HepG2 (cell line): ENCODE results near the gene PLCL2. TPM values are rescaled to one million over a fixed set of nuclear protein-coding genes. Genes with fewer than 3 reads are reported as not detected.
A peak's percentile ranks its signal among the peaks of the same experiment; 100 is the strongest.

ENCODE experiments used
- ATAC-seq: fragments of 200-7000 bp; cut with Tn5 transposase; 3 replicates; pipeline ENCODE4 v1.9.1; 2020; ENCODE audit warnings: mild to moderate bottlenecking, moderate library complexity
- BruUV-seq: library from RNA; stranded (reverse); fragments of 400-500 nt; replicated peaks from 2 replicates; lab custom pipeline; 2021; lab: Mats Ljungman, UMichigan
- CTCF ChIA-PET: fragments of 300-600 bp; formaldehyde crosslinking; extraction: SDS; loops from one replicate; lab custom pipeline; 2021; ENCODE audit warnings: low total read pairs, inconsistent platforms, low intra/inter-chr PET ratio; lab: Yijun Ruan, JAX
- POLR2A ChIA-PET: fragments of 350-600 bp; sonication (Branson Sonifier 250); formaldehyde crosslinking; loops from one replicate; lab custom pipeline; 2020; ENCODE audit warnings: antibody characterized with exemption, inconsistent platforms; lab: Yijun Ruan, JAX
- DNase-seq: peaks from one replicate; pipeline ENCODE4 v3.0.0-alpha.2; 2015; ENCODE audit warnings: low spot score
- FAIRE-seq: peaks from 3 replicates; lab custom pipeline; 2011; peaks lifted over from hg19 to GRCh38; lab: Jason Lieb, UNC
- H2AFZ ChIP-seq: one replicate; pipeline ENCODE4 v1.6.1; 2011; ENCODE audit warnings: low read length, inconsistent platforms
- H3K27ac ChIP-seq: fragments of 300-600 bp; 3 replicates; pipeline ENCODE4 v1.8.0; 2011; ENCODE audit warnings: mixed run types, mild to moderate bottlenecking, mixed read lengths, low read length, inconsistent platforms; ENCODE audit not compliant: insufficient read depth; ENCODE audit errors: extremely low read length
- H3K27me3 ChIP-seq, 2 experiments: fragments of 200-600 bp in 1 of 2; 2 replicates in 1 of 2; 3 replicates in 1 of 2; pipeline versions ENCODE4 v1.6.0 to v1.8.0; 2011; ENCODE audit warnings: low read length in 2 of 2, mild to moderate bottlenecking in 2 of 2, moderate library complexity in 2 of 2, inconsistent platforms in 1 of 2; ENCODE audit not compliant: insufficient read depth in 2 of 2, control insufficient read depth in 1 of 2
- H3K36me3 ChIP-seq, 2 experiments: fragments of 200-600 bp in 1 of 2; replicated peaks in 1 of 2; 2 replicates in 1 of 2; 3 replicates in 1 of 2; pipeline versions ENCODE4 v1.5.1 to v1.8.0; 2011; ENCODE audit warnings: low read length in 2 of 2, inconsistent platforms in 1 of 2; ENCODE audit not compliant: insufficient read depth in 2 of 2, control insufficient read depth in 1 of 2
- H3K4me1 ChIP-seq: 2 replicates; pipeline ENCODE4 v1.5.1; 2012; ENCODE audit warnings: low read length, inconsistent platforms; ENCODE audit not compliant: insufficient read depth
- H3K4me2 ChIP-seq: 2 replicates; pipeline ENCODE4 v1.6.0; 2011; ENCODE audit warnings: low read depth, low read length, inconsistent platforms
- H3K4me3 ChIP-seq, 3 experiments: fragments of 200-600 bp in 1 of 3; sonication (generic), shearing (Covaris generic) in 1 of 3; replicated peaks in 1 of 3; 2 replicates each; pipeline ENCODE4 v1.5.1; 2011 to 2016; ENCODE audit warnings: low read length in 3 of 3, inconsistent platforms in 2 of 3, low read depth in 2 of 3, mild to moderate bottlenecking in 2 of 3, control low read depth in 1 of 3, mixed read lengths in 1 of 3; ENCODE audit not compliant: insufficient read depth in 1 of 3
- H3K79me2 ChIP-seq: one replicate; pipeline ENCODE4 v1.6.1; 2011; ENCODE audit warnings: low read length, inconsistent platforms; ENCODE audit not compliant: insufficient read depth
- H3K9ac ChIP-seq: 2 replicates; pipeline ENCODE4 v1.6.0; 2011; ENCODE audit warnings: mild to moderate bottlenecking, low read depth, low read length, inconsistent platforms; ENCODE audit not compliant: insufficient read depth
- H3K9me3 ChIP-seq: 2 replicates; pipeline ENCODE4 v1.5.1; 2012; ENCODE audit warnings: mild to moderate bottlenecking, low read length
- H4K20me1 ChIP-seq: 2 replicates; pipeline ENCODE4 v1.6.0; 2011; ENCODE audit warnings: inconsistent platforms, mild to moderate bottlenecking, low read length, moderate library complexity; ENCODE audit not compliant: insufficient read depth
- GTF3A ChIP-seq: sonication (generic); formaldehyde crosslinking; conservative IDR thresholded peaks from 2 replicates; pipeline ENCODE4 v1.4.0; 2020; ENCODE audit warnings: mild to moderate bottlenecking, missing genetic modification reagents
- HNRNPL ChIP-seq: fragments of 200-400 bp; formaldehyde crosslinking; IDR thresholded peaks from 2 replicates; pipeline ENCODE4 v1.6.1; 2017; ENCODE audit warnings: mild to moderate bottlenecking, low read depth, low read length
- IRX3 ChIP-seq: sonication (generic); formaldehyde crosslinking; IDR thresholded peaks from 2 replicates; pipeline ENCODE4 v1.8.1; 2023; ENCODE audit warnings: mild to moderate bottlenecking, low read depth, missing genetic modification reagents, borderline replicate concordance
- MAFG ChIP-seq: sonication (generic); formaldehyde crosslinking; IDR thresholded peaks from 2 replicates; pipeline ENCODE4 v1.5.1; 2020; ENCODE audit warnings: mild to moderate bottlenecking, missing genetic modification reagents
- MEF2D ChIP-seq: sonication (generic); formaldehyde crosslinking; IDR thresholded peaks from 2 replicates; pipeline ENCODE4 v1.5.1; 2020; ENCODE audit warnings: mild to moderate bottlenecking, missing genetic modification reagents
- SOX5 ChIP-seq: IDR thresholded peaks from 2 replicates; pipeline ENCODE4 v1.6.1; 2016; ENCODE audit warnings: borderline replicate concordance
- YY1 ChIP-seq: IDR thresholded peaks from 2 replicates; pipeline ENCODE4 v1.6.1; 2011; ENCODE audit warnings: low read length, low read depth, moderate library complexity, mild to moderate bottlenecking; ENCODE audit not compliant: insufficient read depth, insufficient replicate concordance
- ZNF224 ChIP-seq: sonication (generic); formaldehyde crosslinking; IDR thresholded peaks from 2 replicates; pipeline ENCODE4 v1.5.0; 2020; ENCODE audit warnings: mild to moderate bottlenecking, missing genetic modification reagents
- ZNF570 ChIP-seq: sonication (generic); formaldehyde crosslinking; IDR thresholded peaks from 2 replicates; pipeline ENCODE4 v1.4.0; 2020; ENCODE audit warnings: mild to moderate bottlenecking, missing genetic modification reagents, borderline replicate concordance
- ZNF614 ChIP-seq: IDR thresholded peaks from 2 replicates; pipeline ENCODE4 v1.6.1; 2018; ENCODE audit warnings: missing biosample characterization, missing genetic modification reagents, inconsistent platforms, borderline replicate concordance
- WGBS: methylation state at CpG from one replicate; pipeline ENCODE4 v1.1.6; 2017; ENCODE audit warnings: low lambda C conversion rate; 5-methylcytosine and 5-hydroxymethylcytosine counted together
- in situ Hi-C: cut with HindIII; loops from 2 replicates; pipeline ENCODE4 v1.10.0; 2017; ENCODE audit warnings: low pct_unique_long_range_greater_than_20kb; ENCODE audit not compliant: extremely low pct_ligation_motif_present
- intact Hi-C: fragments of 100-400 bp; cut with micrococcal nuclease; formaldehyde crosslinking; loops from one replicate; pipeline ENCODE4 v1.10.0; 2022; ENCODE audit not compliant: unreplicated experiment
- polyA plus RNA-seq, 8 experiments: library from polyadenylated mRNA; depleted of rRNA in 3 of 8; stranded (reverse) in 7 of 8; unstranded in 1 of 8; fragments of >200 nt; fragmentation: Illumina TruSeq in 4 of 8; extraction: Trizol in 4 of 8; gene quantifications; 2 replicates each; pipeline versions ENCODE4 v1.2.1 to v1.2.3, GENCODE V29; 2011 to 2016; ENCODE audit warnings: low read depth in 4 of 8, missing spikeins in 1 of 8, mixed read lengths in 1 of 8; ENCODE audit not compliant: insufficient read depth in 1 of 8
- total RNA-seq, 5 experiments: library from RNA; depleted of rRNA; stranded (reverse); fragments of >200 nt; fragmentation: Illumina TruSeq; extraction: Trizol; gene quantifications; 2 replicates each; pipeline ENCODE4 v1.2.3, GENCODE V29; 2016; ENCODE audit warnings: low read depth in 1 of 5
- TF ChIP-seq, protein P1 (sequence below): fragments of 450-650 bp; IDR thresholded peaks from 2 replicates; pipeline ENCODE4 v1.6.1; 2016
- TF ChIP-seq, protein P2 (sequence below): sonication (generic); formaldehyde crosslinking; IDR thresholded peaks from 2 replicates; pipeline ENCODE4 v1.4.0; 2020; ENCODE audit warnings: missing genetic modification reagents
- TF ChIP-seq, protein P3 (sequence below): sonication (generic); formaldehyde crosslinking; IDR thresholded peaks from 2 replicates; pipeline ENCODE4 v1.4.0; 2020; ENCODE audit warnings: missing genetic modification reagents

The PLCL2 gene
- total and polyA plus RNA-seq, 2 of the 13 experiments (the other 11 are each of a cell fraction or from before 2014, with no cell fraction given) = not detected

DNA sequence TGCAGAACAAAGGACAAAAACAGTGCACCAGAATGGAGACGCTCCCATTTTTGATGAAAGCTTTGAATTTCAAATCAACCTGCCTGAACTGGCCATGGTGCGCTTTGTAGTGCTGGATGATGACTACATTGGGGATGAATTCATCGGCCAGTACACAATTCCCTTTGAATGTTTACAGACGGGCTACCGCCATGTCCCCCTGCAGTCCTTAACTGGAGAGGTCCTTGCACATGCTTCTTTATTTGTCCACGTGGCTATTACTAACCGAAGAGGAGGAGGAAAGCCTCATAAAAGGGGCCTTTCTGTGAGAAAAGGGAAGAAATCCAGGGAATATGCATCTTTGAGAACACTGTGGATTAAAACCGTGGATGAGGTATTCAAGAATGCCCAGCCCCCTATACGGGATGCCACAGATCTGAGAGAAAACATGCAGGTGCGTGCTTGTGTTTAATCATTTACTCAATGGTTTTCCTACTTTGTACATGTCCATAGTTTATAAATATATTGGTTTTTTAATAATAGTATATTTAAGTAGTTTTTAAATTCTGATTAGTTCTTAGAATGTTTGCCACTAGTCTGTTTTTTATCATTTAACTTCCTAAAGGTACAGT, 127.1 kb downstream of the PLCL2 start:
- DNase-seq (no peak), ATAC-seq (no peak), FAIRE-seq (no peak)
- ChIA-PET POLR2A (no interaction called here), CTCF (no interaction called here)
- TF ChIP-seq, protein P1, sequence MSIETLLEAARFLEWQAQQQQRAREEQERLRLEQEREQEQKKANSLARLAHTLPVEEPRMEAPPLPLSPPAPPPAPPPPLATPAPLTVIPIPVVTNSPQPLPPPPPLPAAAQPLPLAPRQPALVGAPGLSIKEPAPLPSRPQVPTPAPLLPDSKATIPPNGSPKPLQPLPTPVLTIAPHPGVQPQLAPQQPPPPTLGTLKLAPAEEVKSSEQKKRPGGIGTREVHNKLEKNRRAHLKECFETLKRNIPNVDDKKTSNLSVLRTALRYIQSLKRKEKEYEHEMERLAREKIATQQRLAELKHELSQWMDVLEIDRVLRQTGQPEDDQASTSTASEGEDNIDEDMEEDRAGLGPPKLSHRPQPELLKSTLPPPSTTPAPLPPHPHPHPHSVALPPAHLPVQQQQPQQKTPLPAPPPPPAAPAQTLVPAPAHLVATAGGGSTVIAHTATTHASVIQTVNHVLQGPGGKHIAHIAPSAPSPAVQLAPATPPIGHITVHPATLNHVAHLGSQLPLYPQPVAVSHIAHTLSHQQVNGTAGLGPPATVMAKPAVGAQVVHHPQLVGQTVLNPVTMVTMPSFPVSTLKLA = peak; percentile 90
- no peak for TF ChIP-seq IRX3 (CRISPR knock-in tag)
- Histone ChIP-seq H3K79me2 (no peaks in the 10 kb centered on the region), H2AFZ (no peak overlapping the region), H3K27me3 (no peaks in the 10 kb centered on the region), H3K27ac (no peak overlapping the region), H3K4me3 (no peak overlapping the region), H3K9me3 (no peaks in the 10 kb centered on the region), H3K4me2 (no peak overlapping the region), H3K9ac (no peak overlapping the region), H4K20me1 (no peaks in the 10 kb centered on the region), H3K4me1 (peaks cover 12% of the 10 kb centered on the region), H3K36me3 (no peaks in the 10 kb centered on the region)
- intact Hi-C loops (no loop called here), in situ Hi-C loops (no loop called here)
- WGBS = 41% methylated on average over 9 of the region's 10 CpGs
- no TSS peak for BruUV-seq

DNA sequence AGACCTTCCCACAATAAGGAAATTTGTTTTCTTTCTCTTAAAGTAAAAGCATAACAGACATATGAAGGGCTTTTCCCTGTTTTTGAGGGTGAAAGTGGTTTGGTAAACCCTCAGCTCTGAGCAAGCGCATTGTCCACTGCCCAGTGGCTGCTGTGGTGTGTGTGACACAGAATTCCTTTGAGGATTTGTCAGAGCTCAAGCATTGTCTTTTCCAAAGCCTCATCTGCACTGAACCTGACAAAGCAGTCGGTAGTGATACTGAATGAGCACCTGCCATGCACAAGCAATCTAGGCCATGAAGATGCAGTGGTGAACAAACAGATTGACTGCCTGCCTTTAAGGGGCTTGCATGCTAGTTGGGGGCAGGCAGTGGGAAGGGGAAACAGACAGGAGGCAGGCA, 128.3 kb downstream of the PLCL2 start:
- CTCF ChIA-PET = no interaction called here
- H3K27ac ChIP-seq = no peak overlapping the region
- TF ChIP-seq GTF3A (CRISPR knock-in tag) (no peak), MAFG (no peak), ZNF614 (CRISPR knock-in tag) (no peak), HNRNPL (no peak), SOX5 (CRISPR knock-in tag) (no peak), ZNF570 (CRISPR knock-in tag) (no peak), YY1 (no peak), ZNF224 (CRISPR knock-in tag) (no peak), MEF2D (CRISPR knock-in tag) (no peak)
- TF ChIP-seq, protein P2, sequence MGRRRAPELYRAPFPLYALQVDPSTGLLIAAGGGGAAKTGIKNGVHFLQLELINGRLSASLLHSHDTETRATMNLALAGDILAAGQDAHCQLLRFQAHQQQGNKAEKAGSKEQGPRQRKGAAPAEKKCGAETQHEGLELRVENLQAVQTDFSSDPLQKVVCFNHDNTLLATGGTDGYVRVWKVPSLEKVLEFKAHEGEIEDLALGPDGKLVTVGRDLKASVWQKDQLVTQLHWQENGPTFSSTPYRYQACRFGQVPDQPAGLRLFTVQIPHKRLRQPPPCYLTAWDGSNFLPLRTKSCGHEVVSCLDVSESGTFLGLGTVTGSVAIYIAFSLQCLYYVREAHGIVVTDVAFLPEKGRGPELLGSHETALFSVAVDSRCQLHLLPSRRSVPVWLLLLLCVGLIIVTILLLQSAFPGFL (CRISPR knock-in tag) = no peak
- TF ChIP-seq, protein P3, sequence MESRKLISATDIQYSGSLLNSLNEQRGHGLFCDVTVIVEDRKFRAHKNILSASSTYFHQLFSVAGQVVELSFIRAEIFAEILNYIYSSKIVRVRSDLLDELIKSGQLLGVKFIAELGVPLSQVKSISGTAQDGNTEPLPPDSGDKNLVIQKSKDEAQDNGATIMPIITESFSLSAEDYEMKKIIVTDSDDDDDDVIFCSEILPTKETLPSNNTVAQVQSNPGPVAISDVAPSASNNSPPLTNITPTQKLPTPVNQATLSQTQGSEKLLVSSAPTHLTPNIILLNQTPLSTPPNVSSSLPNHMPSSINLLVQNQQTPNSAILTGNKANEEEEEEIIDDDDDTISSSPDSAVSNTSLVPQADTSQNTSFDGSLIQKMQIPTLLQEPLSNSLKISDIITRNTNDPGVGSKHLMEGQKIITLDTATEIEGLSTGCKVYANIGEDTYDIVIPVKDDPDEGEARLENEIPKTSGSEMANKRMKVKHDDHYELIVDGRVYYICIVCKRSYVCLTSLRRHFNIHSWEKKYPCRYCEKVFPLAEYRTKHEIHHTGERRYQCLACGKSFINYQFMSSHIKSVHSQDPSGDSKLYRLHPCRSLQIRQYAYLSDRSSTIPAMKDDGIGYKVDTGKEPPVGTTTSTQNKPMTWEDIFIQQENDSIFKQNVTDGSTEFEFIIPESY (CRISPR knock-in tag) = no peak
- intact Hi-C loops (no loop called here), in situ Hi-C loops (no loop called here)
- no peak overlapping the region for H3K4me2 ChIP-seq
- 5% methylated on average over 1 of the region's 2 CpGs for WGBS
- peaks cover 12% of the 10 kb centered on the region for H3K4me1 ChIP-seq
- H3K79me2 ChIP-seq = no peaks in the 10 kb centered on the region
- H3K4me3 ChIP-seq = no peak overlapping the region
- no peaks in the 10 kb centered on the region for H3K9me3 ChIP-seq
- no TSS peak for BruUV-seq
- no peak for DNase-seq
- H3K9ac ChIP-seq = no peak overlapping the region
- FAIRE-seq = no peak
- no peak for ATAC-seq
- no peaks in the 10 kb centered on the region for H3K27me3 ChIP-seq
- no peak overlapping the region for H2AFZ ChIP-seq
- no peaks in the 10 kb centered on the region for H3K36me3 ChIP-seq
- no peaks in the 10 kb centered on the region for H4K20me1 ChIP-seq
- POLR2A ChIA-PET = no interaction called here
